HG02885 (cell line): ENCODE data around the gene PLCB4.

Experiments
- ATAC-seq: cut with Tn5 transposase; IDR thresholded peaks from one replicate; pipeline ENCODE4 v1.9.1; 2021; ENCODE audit warnings: mild to moderate bottlenecking; ENCODE audit not compliant: unreplicated experiment, poor library complexity

Gene PLCB4

DNA sequence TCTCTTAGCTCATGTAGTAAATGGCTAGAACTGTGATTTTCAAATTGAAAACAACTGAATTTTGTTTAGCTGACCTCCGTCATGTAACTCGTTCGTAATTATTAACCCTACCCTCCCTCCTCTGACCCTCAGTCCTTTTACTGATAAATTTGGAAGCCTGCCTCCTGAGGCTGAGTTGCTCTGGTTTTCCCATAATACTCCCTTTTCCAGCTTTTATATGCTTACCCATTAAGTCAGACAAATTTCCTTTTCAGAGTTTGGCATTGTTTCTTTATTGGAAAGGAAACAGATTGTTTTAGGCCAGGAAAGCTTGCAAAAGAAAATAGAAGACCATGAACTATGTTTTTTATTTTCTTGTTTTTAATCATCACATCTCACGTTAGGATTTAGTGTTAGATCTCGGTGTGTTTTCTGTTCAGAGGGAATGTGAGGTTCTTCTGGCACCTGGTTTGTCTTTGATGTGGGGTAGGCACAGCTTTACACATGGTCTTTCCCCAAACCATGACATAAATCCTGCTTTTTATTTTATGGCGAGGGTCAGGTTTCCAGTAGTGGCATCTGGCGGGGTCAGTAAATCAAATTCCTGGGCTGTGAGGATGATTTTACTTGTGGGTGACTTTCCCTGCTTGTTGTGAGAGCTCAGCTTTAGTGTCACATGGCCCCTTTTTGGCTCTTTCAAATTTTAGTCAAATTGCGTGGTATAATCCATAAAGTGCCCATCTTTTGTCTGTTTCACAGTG, 24.5 kb downstream of the PLCB4 start:
- ATAC-seq, result no peak

- ATAC-seq, result no peak
Measured at GRCh38 chr20:9099372-9099771, 30.5 kb downstream of the PLCB4 start.

GRCh38 chr20:9100691-9101090, 31.8 kb downstream of the PLCB4 start:
- no peak for ATAC-seq

DNA sequence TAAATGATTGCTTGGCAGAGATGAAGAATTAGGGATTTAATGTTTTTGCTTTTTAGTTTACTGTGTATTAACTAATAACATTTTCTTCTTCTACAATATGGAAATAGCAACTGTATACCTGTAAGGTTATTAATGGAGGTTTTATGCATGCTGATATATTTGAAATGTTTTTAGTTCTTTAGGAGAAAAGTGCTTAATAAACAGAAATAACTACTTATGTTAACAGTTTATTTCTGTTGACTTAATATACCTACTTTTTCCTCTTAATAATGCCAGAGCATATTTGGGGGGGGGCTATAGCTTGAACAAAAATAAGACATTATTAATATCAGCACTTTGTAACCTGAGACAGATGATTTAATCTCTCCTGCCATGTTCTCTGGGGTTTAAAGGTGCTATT, 33.6 kb downstream of the PLCB4 start:
- ATAC-seq, result no peak

DNA sequence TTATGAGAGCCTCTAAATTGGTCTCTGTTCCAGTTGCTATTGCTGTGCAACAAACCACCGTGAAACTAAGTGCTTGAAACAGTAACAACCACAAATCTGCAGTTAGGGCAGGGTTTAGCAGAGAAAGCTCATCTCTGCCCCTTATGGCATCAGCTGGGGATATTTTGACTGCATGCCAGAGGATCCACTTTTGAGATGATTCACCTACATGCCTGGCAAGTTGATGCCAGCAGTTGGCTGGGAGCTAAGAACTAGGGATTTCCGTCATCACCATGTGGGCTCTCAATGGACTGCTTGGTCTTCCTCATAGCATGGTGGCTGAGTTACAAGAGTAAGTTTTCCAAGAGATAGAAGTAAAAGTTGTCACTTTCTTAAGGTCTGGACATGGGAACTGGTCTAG, 35.1 kb downstream of the PLCB4 start:
- ATAC-seq, result no peak

DNA sequence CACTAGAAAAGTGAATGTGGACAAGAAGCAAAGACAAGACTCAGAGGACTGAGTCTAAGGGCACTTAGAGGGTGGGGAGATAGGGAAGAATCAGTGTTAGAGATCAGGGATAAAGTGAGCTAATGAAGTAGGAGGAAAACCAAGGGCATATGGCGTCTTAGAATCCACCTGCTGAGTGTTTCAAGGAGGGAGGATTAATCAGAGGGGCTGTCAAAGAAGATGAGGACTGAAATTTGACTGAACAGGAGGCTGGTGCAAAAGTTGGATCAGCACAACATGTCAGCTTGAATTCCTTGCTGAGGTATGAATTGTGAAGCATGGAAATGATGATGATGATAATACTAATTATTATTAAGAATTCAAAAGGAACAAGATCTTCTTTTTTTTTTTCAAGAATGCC, 39.4 kb downstream of the PLCB4 start:
- ATAC-seq, result no peak

DNA sequence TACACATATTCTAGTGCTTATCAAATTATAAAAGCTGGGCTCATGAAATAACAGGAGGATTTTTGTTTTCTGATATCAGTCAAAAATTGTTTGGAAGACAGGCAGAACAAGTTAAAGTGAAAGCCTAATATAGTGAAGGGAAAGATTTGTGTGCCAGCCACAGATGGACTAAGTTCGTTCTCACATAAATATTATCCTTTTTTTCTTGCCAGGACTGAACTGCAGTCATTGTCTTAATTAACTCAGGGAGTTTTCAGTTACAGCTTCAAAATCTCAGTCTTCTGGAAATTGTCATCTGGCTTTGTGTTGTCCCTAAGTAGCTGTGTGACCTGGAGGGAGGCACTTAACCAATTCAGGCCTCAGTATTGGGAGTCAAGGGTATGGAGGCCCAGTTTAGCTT, 40.7 kb downstream of the PLCB4 start:
- ATAC-seq, result no peak

DNA sequence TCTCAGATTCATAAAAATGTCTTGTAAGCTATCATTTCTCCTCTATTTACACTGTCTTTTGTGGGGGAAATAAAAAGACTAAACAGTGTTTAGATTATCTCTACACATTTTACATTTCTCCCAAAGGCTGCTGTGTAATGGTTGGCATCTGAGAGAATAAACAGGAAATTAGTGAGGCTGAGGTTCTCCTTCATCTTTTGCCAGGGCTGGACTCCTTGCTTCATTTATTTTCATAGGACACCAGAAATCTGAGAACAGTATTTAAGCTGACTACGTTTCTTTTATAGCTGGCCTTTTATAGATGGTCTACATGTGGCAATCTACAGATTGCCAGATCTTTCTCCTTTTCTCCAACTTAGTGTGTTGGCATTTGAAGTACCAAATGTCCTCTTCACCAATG, 41.5 kb downstream of the PLCB4 start:
- no peak for ATAC-seq

DNA sequence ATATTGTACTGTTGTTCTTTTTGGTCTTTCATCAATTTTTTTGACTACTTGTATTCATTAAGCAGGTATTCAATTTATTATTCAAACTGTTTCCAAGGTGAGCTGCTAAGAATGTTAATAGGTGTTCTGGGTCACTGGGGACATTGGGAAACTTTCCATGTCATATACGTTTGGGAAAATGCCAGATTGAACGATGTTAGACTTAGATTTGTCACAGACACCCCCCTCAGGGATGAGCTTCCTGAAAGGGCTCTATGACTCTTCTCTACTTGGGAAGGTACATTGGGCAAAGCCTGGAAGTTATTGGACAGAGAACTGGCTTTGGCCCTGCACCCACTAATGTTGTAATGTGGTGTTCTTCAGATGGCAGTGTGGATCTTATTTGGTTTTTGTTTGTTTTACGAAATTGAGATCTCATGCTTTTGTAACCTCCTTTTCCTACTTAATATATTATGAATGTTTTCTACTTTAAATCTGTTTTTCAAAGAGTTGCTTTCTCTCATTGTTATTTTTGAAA, 42.1 kb downstream of the PLCB4 start:
- ATAC-seq, result no peak

- ATAC-seq, result no peak
Measured at GRCh38 chr20:9112541-9113515, 43.9 kb downstream of the PLCB4 start.

DNA sequence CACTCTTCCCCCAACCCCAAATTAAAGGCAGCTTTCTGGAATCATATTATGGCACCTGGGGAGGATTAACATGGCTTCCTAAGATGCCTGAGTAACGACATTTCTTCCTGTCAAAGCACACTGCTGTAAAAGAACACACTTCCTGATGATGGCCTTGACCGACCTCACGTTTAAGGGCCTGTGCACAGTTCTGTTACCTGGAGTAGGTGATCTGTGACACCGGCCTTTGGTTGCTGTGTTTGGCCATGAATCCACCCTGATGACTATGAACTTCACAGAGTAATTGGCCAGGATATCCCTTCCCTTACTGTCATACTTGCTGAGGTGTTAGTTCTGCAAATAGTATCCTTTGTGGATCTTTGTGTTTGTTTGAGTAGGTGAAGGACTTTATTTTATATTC, 45.8 kb downstream of the PLCB4 start:
- ATAC-seq, result no peak

- ATAC-seq, result no peak
Measured at GRCh38 chr20:9117548-9117947, 48.7 kb downstream of the PLCB4 start.

DNA sequence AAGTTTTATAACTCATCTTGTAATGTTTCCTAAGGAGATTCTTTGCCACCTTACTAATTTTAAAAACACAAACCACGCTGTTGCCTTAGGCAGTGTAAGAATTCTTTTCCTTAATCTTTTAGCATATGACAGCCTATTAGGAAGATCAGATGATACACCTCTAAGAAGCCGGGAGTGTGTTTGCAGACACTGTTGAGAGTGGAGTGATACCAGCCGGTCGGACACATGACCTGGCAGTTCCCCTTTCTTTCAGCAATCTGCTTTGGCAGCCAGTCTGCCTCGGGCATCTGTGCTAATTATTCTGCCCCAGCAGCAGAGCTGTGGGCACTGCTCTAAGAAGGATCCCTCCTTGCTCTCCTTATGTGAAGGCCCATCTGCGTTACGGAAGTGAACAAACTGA, 50.9 kb downstream of the PLCB4 start:
- no peak for ATAC-seq

GRCh38 chr20:9121211-9121610, 52.3 kb downstream of the PLCB4 start:
- ATAC-seq, result no peak

DNA sequence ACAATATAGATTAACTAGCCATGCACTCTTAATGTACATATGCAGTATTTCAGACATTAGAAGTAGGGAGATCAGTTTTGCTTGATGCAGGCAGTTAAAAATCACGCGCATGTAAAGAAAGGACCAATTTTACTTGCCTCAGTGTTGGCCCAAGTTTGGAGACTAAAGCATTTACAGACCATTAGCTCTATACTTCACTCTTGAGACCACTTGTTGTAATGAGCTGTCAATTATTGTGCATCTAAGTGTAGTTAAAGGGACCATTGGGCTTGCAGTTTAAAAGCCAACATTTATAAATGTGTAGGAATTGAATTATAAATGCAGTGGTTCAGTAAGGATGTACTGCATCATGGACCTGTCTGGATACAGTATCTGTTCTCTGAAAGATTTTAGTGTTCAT, 53.7 kb downstream of the PLCB4 start:
- ATAC-seq, result no peak

GRCh38 chr20:9126527-9126926, 57.6 kb downstream of the PLCB4 start:
- ATAC-seq, result no peak

DNA sequence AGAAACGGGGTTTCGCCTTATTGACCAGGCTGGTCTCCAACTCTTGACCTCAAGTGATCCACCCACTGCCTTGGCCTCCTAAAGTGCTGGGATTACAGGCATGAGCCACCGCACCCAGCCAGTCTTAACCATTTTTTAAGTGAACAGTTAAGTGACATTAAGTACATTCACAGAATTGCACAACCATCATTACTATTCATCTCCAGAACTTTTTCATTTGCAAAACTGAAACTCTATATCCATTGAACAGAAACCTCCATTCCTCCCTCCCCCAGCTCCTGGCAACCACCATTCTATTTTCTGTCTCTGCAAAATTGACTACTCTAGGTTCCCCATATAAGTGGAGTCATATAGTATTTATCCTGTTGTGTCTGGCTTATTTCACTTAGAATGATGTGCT, 59.7 kb downstream of the PLCB4 start:
- ATAC-seq, result no peak

- ATAC-seq, result no peak
Measured at GRCh38 chr20:9129756-9130155, 60.9 kb downstream of the PLCB4 start.

DNA sequence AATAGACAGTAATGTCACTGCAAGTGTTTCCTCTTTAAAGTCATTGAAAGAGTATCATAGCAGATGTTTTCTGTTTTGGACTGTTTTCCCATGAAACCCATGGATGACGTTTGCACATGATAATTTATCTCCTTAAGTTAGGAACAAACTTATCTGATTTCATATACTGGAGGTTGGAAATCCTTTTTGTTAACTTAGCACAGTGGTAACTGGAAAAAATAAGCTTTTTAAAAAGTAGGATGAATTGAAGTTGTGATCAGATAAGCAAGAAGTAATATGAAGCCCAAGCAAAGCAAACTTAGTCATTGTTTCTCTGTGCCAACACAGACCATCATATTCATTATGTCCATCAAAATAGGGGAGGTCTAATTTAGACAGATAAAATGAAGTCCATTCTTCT, 61.6 kb downstream of the PLCB4 start:
- no peak for ATAC-seq

DNA sequence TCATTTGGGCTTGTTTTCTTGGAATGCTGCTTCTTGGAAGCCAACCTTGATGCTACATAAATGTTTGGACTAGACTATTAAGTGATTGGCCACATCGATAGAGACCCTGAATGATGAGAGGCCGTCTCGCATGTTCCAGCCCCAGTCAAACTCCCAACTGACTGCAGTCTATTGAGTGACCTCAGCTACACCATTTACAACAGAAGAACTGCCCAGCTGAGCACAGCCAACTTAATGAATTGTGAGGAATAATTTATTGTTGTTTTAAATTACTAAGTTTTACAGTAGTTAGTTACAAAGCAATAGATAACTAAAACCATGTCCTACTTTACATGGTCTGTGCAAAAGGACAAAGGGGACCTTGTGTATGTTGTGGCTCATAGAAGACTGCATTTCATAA, 63.0 kb downstream of the PLCB4 start:
- ATAC-seq, result no peak

GRCh38 chr20:9134346-9134745, 65.5 kb downstream of the PLCB4 start:
- no peak for ATAC-seq
